Stimulated activated CD4-positive, alpha-beta T cell treated with anti-CD3 and anti-CD28 coated beads, TNF-alpha, amount 100 ng/mL, for 1 hour (primary cell): ENCODE results near the gene LMNB1.

ENCODE experiments used
- DNase-seq, 3 donors: peaks; one replicate each; pipeline ENCODE4 v3.0.0-alpha.2; 2020; ENCODE audit warnings: low read depth in 3 of 3, low spot score in 1 of 3

LMNB1 gene

GRCh38 chr5:126883564-126884245 is 106.8 kb downstream of the LMNB1 start:
- no peak for DNase-seq

GRCh38 chr5:126884269-126884819 is 107.4 kb downstream of the LMNB1 start:
- no peak for DNase-seq
